Mucosa of stomach (tissue), 1 donor: ENCODE data around the gene DGKI.

Experiments used
- H3K27me3 ChIP-seq: one replicate; pipeline ENCODE4 v1.7.0; 2013; ENCODE audit warnings: mild to moderate bottlenecking, low read length; ENCODE audit not compliant: control insufficient read depth, insufficient read depth
- H3K36me3 ChIP-seq: one replicate; pipeline ENCODE4 v1.7.0; 2013; ENCODE audit warnings: low read length; ENCODE audit not compliant: control insufficient read depth, insufficient read depth
- H3K4me1 ChIP-seq: one replicate; pipeline ENCODE4 v1.7.0; 2013; ENCODE audit warnings: mild to moderate bottlenecking, low read length; ENCODE audit not compliant: control insufficient read depth, insufficient read depth
- H3K4me3 ChIP-seq: one replicate; pipeline ENCODE4 v1.7.0; 2013; ENCODE audit warnings: low read length
- H3K9ac ChIP-seq: one replicate; pipeline ENCODE4 v1.7.0; 2013; ENCODE audit warnings: mild to moderate bottlenecking, low read length, moderate library complexity
- H3K9me3 ChIP-seq: one replicate; pipeline ENCODE4 v1.7.0; 2013; ENCODE audit warnings: mild to moderate bottlenecking, low read length, moderate library complexity; ENCODE audit not compliant: control insufficient read depth
- donor health status: Pancreatic carcinoma.

DGKI gene

GRCh38 chr7:137611606-137612005 is 235.2 kb downstream of the DGKI start:
- Histone ChIP-seq H3K4me3 (no peak overlapping the region), H3K9me3 (no peaks in the 10 kb centered on the region), H3K36me3 (no peaks in the 10 kb centered on the region), H3K27me3 (no peaks in the 10 kb centered on the region), H3K9ac (no peak overlapping the region), H3K4me1 (no peaks in the 10 kb centered on the region)

- Histone ChIP-seq H3K36me3 (no peaks in the 10 kb centered on the region), H3K4me3 (no peak overlapping the region), H3K27me3 (no peaks in the 10 kb centered on the region), H3K9me3 (no peaks in the 10 kb centered on the region), H3K4me1 (no peaks in the 10 kb centered on the region), H3K9ac (no peak overlapping the region)
Observed at GRCh38 chr7:137609500-137609899, 237.3 kb downstream of the DGKI start.

- H3K9ac ChIP-seq = no peak overlapping the region
- no peak overlapping the region for H3K4me3 ChIP-seq
- no peaks in the 10 kb centered on the region for H3K36me3 ChIP-seq
- no peaks in the 10 kb centered on the region for H3K9me3 ChIP-seq
- no peaks in the 10 kb centered on the region for H3K4me1 ChIP-seq
- H3K27me3 ChIP-seq = no peaks in the 10 kb centered on the region
Observed at GRCh38 chr7:137606061-137606674, 240.6 kb downstream of the DGKI start.

- no peak overlapping the region for H3K4me3 ChIP-seq
- H3K27me3 ChIP-seq = no peaks in the 10 kb centered on the region
- no peaks in the 10 kb centered on the region for H3K36me3 ChIP-seq
- H3K4me1 ChIP-seq = no peaks in the 10 kb centered on the region
- no peak overlapping the region for H3K9ac ChIP-seq
- H3K9me3 ChIP-seq = no peaks in the 10 kb centered on the region
Observed at GRCh38 chr7:137603043-137603442, 243.7 kb downstream of the DGKI start.

GRCh38 chr7:137601642-137602041 is 245.1 kb downstream of the DGKI start:
- no peak overlapping the region for H3K9ac ChIP-seq
- H3K9me3 ChIP-seq = no peaks in the 10 kb centered on the region
- no peaks in the 10 kb centered on the region for H3K27me3 ChIP-seq
- H3K36me3 ChIP-seq = no peaks in the 10 kb centered on the region
- H3K4me1 ChIP-seq = no peaks in the 10 kb centered on the region
- no peak overlapping the region for H3K4me3 ChIP-seq

- H3K4me1 ChIP-seq = no peaks in the 10 kb centered on the region
- H3K36me3 ChIP-seq = no peaks in the 10 kb centered on the region
Observed at GRCh38 chr7:137597856-137598255, 248.9 kb downstream of the DGKI start.

GRCh38 chr7:137593115-137593711 is 253.6 kb downstream of the DGKI start:
- no peaks in the 10 kb centered on the region for H3K27me3 ChIP-seq
- no peak overlapping the region for H3K9ac ChIP-seq
- no peaks in the 10 kb centered on the region for H3K36me3 ChIP-seq
- H3K9me3 ChIP-seq = no peaks in the 10 kb centered on the region
- H3K4me3 ChIP-seq = no peak overlapping the region
- H3K4me1 ChIP-seq = no peaks in the 10 kb centered on the region

More at GRCh38 chr7:137597856-137598255, 248.9 kb downstream of the DGKI start:
- H3K27me3 ChIP-seq = no peaks in the 10 kb centered on the region
- no peak overlapping the region for H3K4me3 ChIP-seq
- H3K9ac ChIP-seq = no peak overlapping the region
- H3K9me3 ChIP-seq = no peaks in the 10 kb centered on the region

GRCh38 chr7:137592232-137592896 is 254.4 kb downstream of the DGKI start:
- H3K4me1 ChIP-seq = no peaks in the 10 kb centered on the region
- H3K36me3 ChIP-seq = no peaks in the 10 kb centered on the region
- H3K27me3 ChIP-seq = no peaks in the 10 kb centered on the region
- no peak overlapping the region for H3K9ac ChIP-seq
- H3K4me3 ChIP-seq = no peak overlapping the region
- H3K9me3 ChIP-seq = no peaks in the 10 kb centered on the region

- no peaks in the 10 kb centered on the region for H3K4me1 ChIP-seq
- no peak overlapping the region for H3K4me3 ChIP-seq
- H3K9ac ChIP-seq = no peak overlapping the region
- H3K27me3 ChIP-seq = no peaks in the 10 kb centered on the region
- H3K36me3 ChIP-seq = no peaks in the 10 kb centered on the region
- no peaks in the 10 kb centered on the region for H3K9me3 ChIP-seq
Observed at GRCh38 chr7:137591421-137591837, 255.3 kb downstream of the DGKI start.

- no peaks in the 10 kb centered on the region for H3K27me3 ChIP-seq
- no peak overlapping the region for H3K4me3 ChIP-seq
- no peaks in the 10 kb centered on the region for H3K4me1 ChIP-seq
- no peaks in the 10 kb centered on the region for H3K9me3 ChIP-seq
- no peaks in the 10 kb centered on the region for H3K36me3 ChIP-seq
- no peak overlapping the region for H3K9ac ChIP-seq
Observed at GRCh38 chr7:137590756-137591305, 255.9 kb downstream of the DGKI start.

GRCh38 chr7:137590071-137590755 is 256.6 kb downstream of the DGKI start:
- H3K9ac ChIP-seq = no peak overlapping the region
- H3K36me3 ChIP-seq = no peaks in the 10 kb centered on the region
- H3K4me3 ChIP-seq = no peak overlapping the region

GRCh38 chr7:137587326-137587725 is 259.4 kb downstream of the DGKI start:
- no peaks in the 10 kb centered on the region for H3K36me3 ChIP-seq
- no peaks in the 10 kb centered on the region for H3K27me3 ChIP-seq
- H3K4me3 ChIP-seq = no peak overlapping the region
- no peaks in the 10 kb centered on the region for H3K4me1 ChIP-seq
- H3K9ac ChIP-seq = no peak overlapping the region
- no peaks in the 10 kb centered on the region for H3K9me3 ChIP-seq

More at GRCh38 chr7:137590071-137590755, 256.6 kb downstream of the DGKI start:
- H3K4me1 ChIP-seq = no peaks in the 10 kb centered on the region
- H3K9me3 ChIP-seq = no peaks in the 10 kb centered on the region
- no peaks in the 10 kb centered on the region for H3K27me3 ChIP-seq
